ENCODE results near the gene SLC9A3. TPM values are rescaled to one million over a fixed set of nuclear protein-coding genes. Genes with fewer than 3 reads are reported as not detected.
"Not testable (repeated sequence)": the region's sequence is repeated elsewhere in the genome, so short reads cannot be mapped to it uniquely, and the experiment has no call there.

The SLC9A3 gene
- total RNA-seq, 6 donors from 2014 or later: 1.0 to 4.1 (median 1.9) TPM

DNA sequence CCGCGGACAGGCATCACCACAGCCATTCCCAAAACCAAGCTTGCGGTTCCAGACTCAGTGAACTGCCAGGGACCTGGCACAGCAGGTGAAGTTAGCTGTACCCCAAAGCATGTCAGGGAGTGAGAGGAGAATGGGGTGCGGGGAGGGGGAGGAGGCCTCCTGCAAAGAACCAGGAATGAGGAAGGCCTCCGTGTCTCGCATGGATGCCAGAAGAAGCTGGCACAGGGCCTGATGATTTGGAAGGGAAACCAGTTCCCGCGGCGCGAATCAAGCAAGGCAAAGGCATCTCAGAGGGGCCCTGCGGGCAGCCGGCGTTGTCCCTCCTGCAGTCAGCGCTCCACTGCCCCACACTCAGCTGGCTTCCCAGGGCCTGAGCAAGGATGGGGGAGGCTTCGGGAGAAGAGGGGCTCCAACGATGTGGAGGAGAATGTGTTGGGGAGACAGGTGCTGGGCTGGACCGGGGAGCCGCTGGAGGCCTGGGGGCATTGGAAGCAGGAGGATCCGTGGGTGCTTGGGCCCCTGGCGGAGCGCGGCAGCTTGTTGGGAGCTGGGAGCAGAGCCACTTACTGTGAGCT is 14.6 kb downstream of the SLC9A3 start:
- TF ChIP-seq EP300 (IDR thresholded peaks at IDR 0.05) (no peak), CTCF (IDR thresholded peaks at IDR 0.05) (no peak), POLR2AphosphoS5 (IDR thresholded peaks at IDR 0.05) (no peak), POLR2A (IDR thresholded peaks at IDR 0.05) (no peak)
- Histone ChIP-seq H3K4me3 (no peak overlapping the region), H3K36me3 (no peaks in the 10 kb centered on the region), H3K4me1 (no peaks in the 10 kb centered on the region), H3K9me3 (no peaks in the 10 kb centered on the region), H3K27me3 (peaks cover 0 to 9% (median 0%) of the 10 kb centered on the region in 4 donors), H3K27ac (no peak overlapping the region)
- ATAC-seq (ENCODE audit: low FRiP score in 2 of 2): no peak
- DNase-seq: no peak
- WGBS, 2 donors: 74 to 76% methylated on average over 22 of the region's 22 CpGs

GRCh38 chr5:507986-508575 is 16.2 kb downstream of the SLC9A3 start:
- H3K4me3 ChIP-seq; DNase-seq; H3K27ac ChIP-seq; H3K36me3 ChIP-seq; ATAC-seq (ENCODE audit: low FRiP score in 2 of 2); H3K4me1 ChIP-seq; H3K9me3 ChIP-seq: not testable (repeated sequence)
- peaks cover 0 to 13% (median 0%) of the 10 kb centered on the region in 4 donors for H3K27me3 ChIP-seq
- WGBS, 2 donors: 94 to 97% methylated on average over 39 to 41 of the region's 42 CpGs

DNA sequence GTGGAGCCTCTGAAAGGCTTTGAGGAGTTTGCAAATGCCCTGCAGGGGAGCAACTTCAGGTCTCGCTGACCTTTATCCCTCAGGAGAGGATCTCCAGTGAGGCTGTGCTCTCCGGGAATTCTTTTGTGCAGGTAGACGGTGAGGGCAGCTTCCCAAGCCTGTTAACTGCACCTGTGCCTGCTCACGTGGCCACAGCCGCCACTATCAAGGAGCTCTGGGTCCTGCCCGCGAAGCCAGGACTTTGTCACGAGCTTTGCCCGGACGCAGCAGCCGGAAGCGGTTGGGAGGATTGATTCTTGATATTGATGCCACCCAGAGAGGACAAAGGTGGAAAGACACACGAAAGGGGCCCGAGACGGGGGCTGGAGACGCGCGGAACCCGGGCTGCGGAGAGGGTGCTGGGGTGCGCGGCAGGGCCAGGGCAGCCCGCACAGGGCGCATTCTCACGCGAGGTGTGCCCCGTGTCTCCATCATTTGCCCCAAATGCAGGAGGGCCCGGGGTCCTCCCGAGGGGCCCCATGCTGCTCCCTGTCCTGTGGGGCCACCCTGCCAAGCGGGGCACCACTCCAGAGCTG is 18.2 kb downstream of the SLC9A3 start:
- Histone ChIP-seq H3K4me3 (no peak overlapping the region), H3K4me1 (peaks cover 0 to 5% (median 0%) of the 10 kb centered on the region in 4 donors), H3K9me3 (no peaks in the 10 kb centered on the region), H3K36me3 (no peaks in the 10 kb centered on the region), H3K27ac (no peak overlapping the region), H3K27me3 (peaks cover 0 to 13% (median 0%) of the 10 kb centered on the region in 4 donors)
- DNase-seq: peak in 1 of 2 donors; percentile 73
- no peak for ATAC-seq (ENCODE audit: low FRiP score in 2 of 2)
- TF ChIP-seq POLR2AphosphoS5 (IDR thresholded peaks at IDR 0.05) (no peak), EP300 (IDR thresholded peaks at IDR 0.05) (no peak)
- 61 to 71% methylated on average over 23 to 30 of the region's 30 CpGs for WGBS, 2 donors

DNA sequence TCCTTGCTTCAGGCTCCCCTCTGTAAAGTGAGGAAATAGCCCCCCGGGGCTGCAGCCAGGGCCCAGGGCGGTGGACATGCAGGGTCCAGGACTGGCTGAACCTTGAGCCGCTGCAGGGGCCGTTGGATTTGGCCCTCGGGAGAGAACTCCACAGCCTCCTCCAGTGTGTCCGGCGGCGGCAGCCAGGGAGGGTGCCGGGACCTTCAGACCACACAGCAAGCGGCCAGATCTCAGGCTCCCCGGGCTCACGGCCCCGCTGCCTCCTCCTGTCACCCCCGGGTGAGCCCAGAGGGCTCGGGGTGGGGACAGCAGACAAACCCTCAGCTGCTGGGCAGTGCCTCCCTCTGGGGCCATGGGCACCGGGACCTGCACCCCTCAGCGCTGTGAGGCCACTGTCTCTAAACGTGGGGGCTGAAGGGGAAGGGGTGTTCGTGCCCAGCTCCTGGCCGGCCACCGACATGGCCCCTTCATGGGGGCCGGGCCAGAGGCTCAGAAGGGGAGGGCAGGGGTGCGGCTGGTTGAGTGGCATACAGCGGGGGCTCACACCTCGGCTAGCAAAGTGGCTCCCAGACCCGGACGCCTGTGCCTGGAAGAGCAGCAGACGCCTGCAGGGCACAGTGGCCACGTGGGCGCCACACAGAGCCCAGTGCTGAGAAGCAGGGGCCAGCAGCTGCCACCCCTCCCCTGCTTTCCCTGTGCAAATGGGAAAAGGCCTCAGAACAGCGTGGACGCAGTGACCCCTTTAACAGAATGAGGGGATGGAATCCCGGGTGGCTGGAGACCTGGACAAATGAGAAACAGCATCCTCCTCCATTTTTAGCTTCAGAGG is 19.7 kb downstream of the SLC9A3 start:
- Histone ChIP-seq H3K36me3 (no peaks in the 10 kb centered on the region), H3K4me1 (peaks cover 0 to 5% (median 0%) of the 10 kb centered on the region in 4 donors), H3K27me3 (peaks cover 0 to 13% (median 0%) of the 10 kb centered on the region in 4 donors), H3K27ac (no peak overlapping the region), H3K4me3 (no peak overlapping the region), H3K9me3 (no peaks in the 10 kb centered on the region)
- DNase-seq (peak in 1 of 2 donors; percentile 81), ATAC-seq (ENCODE audit: low FRiP score in 2 of 2) (no peak)
- TF ChIP-seq CTCF (IDR thresholded peaks at IDR 0.05) (no peak), EP300 (IDR thresholded peaks at IDR 0.05) (no peak), POLR2A (IDR thresholded peaks at IDR 0.05) (no peak), POLR2AphosphoS5 (IDR thresholded peaks at IDR 0.05) (no peak)
- WGBS, 2 donors: 46 to 68% methylated on average over 3 to 30 of the region's 33 CpGs

- no peak for ATAC-seq (ENCODE audit: low FRiP score in 2 of 2)
- peaks cover 0 to 5% (median 0%) of the 10 kb centered on the region in 4 donors for H3K4me1 ChIP-seq
- WGBS, 2 donors: 74 to 77% methylated on average over 28 to 36 of the region's 36 CpGs
- H3K4me3 ChIP-seq: no peak overlapping the region
- H3K27ac ChIP-seq: no peak overlapping the region
- no peaks in the 10 kb centered on the region for H3K36me3 ChIP-seq
- no peak for TF ChIP-seq CTCF (IDR thresholded peaks at IDR 0.05)
- no peak for TF ChIP-seq EP300 (IDR thresholded peaks at IDR 0.05)
- TF ChIP-seq POLR2AphosphoS5 (IDR thresholded peaks at IDR 0.05): no peak
- TF ChIP-seq POLR2A (IDR thresholded peaks at IDR 0.05): no peak
- DNase-seq: no peak
- no peaks in the 10 kb centered on the region for H3K9me3 ChIP-seq
- peaks cover 0 to 13% (median 1%) of the 10 kb centered on the region in 4 donors for H3K27me3 ChIP-seq
Observed at GRCh38 chr5:502325-503079, 21.7 kb downstream of the SLC9A3 start.
